ENCODE data around the gene TFPI.
"Not testable (repeated sequence)": the region's sequence is repeated elsewhere in the genome, so short reads cannot be mapped to it uniquely, and the experiment has no call there.

The TFPI gene

GRCh38 chr2:187529977-187530721 is 24.1 kb downstream of the TFPI start:
- H3K27ac ChIP-seq, result no peak overlapping the region
- DNase-seq (ENCODE audit: low read depth, low spot score), result no peak

DNA sequence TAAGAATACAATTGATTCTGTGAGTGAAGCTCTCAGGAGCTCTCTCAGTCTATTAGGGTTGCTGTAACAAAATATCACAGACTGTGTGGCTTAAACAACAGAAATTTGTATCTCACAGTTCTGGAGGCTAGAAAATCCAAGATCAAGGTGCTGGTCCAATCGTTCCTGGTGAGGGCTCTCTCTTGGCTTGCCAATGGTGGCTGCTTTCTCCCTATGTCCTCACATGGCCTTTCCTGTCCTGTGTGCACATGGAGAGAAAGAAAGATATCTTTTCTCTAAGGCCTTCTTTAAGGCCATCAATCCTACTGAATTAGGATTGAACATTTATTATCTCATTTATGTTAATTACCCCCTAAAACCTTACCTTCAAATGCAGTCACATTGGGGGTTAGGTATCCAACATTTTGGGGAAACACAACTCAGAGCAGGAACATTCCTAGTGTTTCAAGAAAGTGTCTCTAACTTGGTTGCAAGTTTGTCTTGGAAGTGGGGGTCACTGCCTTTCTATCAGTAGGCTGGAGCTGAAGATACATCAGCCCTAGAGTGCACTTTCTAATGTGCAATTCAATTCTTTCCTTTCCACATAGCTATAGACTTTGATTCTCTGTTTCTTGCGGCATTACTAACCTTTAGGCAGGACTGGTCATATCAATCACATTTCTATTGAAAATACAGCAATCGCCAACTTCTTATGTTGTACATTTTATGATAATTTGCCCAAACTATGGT is 24.8 kb downstream of the TFPI start:
- H3K27ac ChIP-seq, result no peak overlapping the region

GRCh38 chr2:187528042-187528441 is 26.2 kb downstream of the TFPI start:
- H3K27ac ChIP-seq, result no peak overlapping the region
- DNase-seq (ENCODE audit: low read depth, low spot score), result no peak

More for the DNA sequence above, 24.8 kb downstream of the TFPI start:
- no peak for DNase-seq (ENCODE audit: low read depth, low spot score)

DNA sequence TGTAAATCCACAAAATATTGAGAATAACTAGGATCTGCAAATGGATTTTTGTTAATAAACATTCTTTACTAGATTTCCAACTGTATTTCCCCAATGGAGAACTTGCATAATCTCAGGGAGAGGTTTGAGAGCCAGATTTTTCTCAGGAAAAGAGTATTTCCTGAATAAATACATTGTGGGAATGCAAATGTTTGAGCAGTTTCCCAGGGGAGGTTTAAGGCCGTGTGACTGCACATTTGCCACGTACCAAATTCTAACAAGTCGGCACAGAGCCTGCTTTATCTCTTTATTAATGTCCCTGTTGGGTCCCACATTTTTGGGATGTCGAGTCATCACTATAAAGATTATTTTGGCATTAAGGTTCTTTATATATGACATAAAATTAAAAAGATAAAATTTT is 27.0 kb downstream of the TFPI start:
- no peak overlapping the region for H3K27ac ChIP-seq
- no peak for DNase-seq (ENCODE audit: low read depth, low spot score)

- DNase-seq (ENCODE audit: low read depth, low spot score), result no peak
- H3K27ac ChIP-seq, result no peak overlapping the region
Measured at GRCh38 chr2:187526792-187527191, 27.4 kb downstream of the TFPI start.

DNA sequence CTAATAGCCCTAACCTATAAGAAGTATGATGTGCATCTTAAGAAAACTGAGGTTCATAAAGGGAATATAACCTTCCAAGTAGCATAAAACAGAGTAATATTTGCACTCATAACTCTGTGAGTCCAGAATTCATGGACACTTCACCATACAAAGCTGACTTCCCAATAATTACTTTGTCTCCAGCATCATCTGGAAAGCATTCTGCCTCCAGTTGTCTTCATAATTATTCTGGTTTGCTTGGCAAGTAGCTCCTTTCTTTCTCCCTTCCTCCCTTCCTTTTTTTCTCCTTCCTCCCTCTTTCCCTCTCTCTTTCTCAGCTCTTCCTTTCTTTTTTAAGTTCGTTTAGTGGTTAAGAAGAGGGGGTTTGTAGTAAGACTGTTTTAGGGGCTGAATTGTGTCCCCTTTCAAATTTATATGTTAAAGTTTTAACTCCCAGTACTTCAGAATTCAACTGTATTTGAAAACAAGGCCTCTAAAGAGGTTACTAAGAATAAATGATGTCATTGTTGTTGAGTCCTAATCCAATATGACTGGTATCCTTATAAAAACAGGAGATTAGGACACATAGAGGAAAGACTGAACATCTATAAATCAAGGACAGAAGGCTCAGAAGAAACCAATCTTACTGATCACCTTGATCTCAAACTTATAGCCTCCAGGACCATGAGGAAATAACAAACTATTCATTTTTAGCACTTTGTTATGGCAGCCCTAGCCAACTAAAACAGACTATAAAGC is 28.9 kb downstream of the TFPI start:
- no peak overlapping the region for H3K27ac ChIP-seq
- no peak for DNase-seq (ENCODE audit: low read depth, low spot score)

GRCh38 chr2:187523325-187523724 is 30.9 kb downstream of the TFPI start:
- H3K27ac ChIP-seq, result no peak overlapping the region
- DNase-seq (ENCODE audit: low read depth, low spot score), result no peak

DNA sequence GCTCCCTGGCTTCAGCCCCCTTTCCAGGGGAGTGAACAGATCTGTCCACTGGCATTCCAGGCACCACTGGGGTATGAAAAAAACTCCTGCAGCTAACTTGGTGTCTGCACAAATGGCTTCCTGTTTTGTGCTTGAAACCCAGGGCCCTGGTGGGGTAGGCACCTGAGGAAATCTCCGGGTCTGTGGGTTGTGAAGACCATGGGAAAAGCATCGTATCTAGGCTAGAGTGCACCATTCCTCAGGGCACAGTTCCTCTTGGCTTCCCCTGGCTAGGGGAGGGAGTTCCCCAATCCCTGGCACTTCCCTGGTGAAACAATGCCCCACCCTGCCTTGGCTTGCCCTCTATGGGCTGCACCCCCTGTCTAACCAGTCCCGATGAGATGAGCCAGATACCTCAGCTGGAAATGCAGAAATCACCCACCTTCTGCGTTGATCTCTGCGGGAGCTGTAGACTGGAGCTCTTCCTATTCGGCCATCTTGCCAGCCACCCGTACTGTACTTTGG is 34.1 kb downstream of the TFPI start:
- DNase-seq (ENCODE audit: low read depth, low spot score), result no peak
- H3K27ac ChIP-seq, result no peak overlapping the region

DNA sequence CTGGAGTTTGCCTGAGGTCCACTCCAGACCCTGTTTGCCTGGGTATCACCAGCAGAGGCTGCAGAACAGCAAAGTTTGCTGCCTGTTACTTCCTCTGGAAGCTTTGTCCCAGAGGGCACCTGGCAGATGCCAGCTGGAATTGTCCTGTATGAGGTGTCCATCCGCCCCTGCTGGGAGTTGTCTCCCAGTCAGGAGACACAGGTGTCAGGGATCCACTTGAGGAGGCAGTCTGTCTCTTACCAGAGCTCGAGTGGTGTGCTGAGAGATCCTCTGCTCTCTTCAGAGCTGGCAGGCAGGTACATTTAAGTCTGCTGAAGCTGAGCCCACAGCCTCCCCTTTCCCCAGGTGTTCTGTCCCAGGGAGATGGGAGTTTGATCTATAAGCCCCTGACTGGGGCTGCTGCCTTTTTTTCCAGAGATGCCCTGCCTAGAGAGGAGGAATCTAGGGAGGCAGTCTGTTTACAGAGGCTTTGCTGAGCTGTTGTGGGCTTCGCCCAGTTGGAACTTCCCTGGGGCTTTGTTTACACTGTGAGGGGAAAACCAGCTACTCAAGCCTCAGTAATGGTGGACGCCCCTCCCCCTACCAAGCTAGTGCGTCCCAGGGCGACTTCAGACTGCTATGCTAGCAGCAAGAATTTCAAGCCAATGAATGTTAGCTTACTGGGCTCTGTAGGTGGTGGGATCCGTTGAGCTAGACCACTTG is 34.7 kb downstream of the TFPI start:
- DNase-seq (ENCODE audit: low read depth, low spot score), result no peak
- H3K27ac ChIP-seq, result no peak overlapping the region

DNA sequence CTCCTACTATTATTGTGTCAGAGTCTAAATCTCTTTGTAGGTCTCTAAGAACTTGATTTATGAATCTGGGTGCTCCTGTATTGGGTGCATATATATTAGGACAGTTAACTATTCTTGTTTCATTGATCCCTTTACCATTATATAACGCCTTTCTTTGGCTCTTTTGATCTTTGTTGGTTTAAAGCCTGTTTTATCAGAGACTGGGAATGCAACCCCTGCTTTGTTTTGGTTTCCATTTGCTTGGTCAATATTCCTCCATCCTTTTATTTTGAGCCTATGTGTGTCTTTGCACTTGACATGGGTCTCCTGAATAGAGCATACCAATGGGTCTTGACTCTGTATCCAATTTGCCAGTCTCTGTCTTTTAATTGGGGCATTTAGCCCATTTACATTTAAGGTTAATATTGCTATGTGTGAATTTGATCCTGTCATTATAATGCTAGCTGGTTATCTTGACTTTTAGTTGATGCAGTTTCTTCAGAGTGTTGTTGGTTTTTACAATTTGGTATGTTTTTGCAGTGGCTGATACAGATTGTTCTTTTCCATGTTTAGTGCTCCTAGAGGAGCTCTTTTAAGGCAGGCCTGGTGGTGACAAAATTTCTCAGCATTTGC is 36.4 kb downstream of the TFPI start:
- H3K27ac ChIP-seq; DNase-seq (ENCODE audit: low read depth, low spot score): not testable (repeated sequence)

GRCh38 chr2:187516630-187517510 is 37.4 kb downstream of the TFPI start:
- not testable (repeated sequence) for DNase-seq (ENCODE audit: low read depth, low spot score); H3K27ac ChIP-seq

GRCh38 chr2:187514930-187515329 is 39.3 kb downstream of the TFPI start:
- no peak for DNase-seq (ENCODE audit: low read depth, low spot score)
- H3K27ac ChIP-seq, result no peak overlapping the region

- not testable (repeated sequence) for H3K27ac ChIP-seq; DNase-seq (ENCODE audit: low read depth, low spot score)
Measured at GRCh38 chr2:187514235-187514829, 39.9 kb downstream of the TFPI start.

DNA sequence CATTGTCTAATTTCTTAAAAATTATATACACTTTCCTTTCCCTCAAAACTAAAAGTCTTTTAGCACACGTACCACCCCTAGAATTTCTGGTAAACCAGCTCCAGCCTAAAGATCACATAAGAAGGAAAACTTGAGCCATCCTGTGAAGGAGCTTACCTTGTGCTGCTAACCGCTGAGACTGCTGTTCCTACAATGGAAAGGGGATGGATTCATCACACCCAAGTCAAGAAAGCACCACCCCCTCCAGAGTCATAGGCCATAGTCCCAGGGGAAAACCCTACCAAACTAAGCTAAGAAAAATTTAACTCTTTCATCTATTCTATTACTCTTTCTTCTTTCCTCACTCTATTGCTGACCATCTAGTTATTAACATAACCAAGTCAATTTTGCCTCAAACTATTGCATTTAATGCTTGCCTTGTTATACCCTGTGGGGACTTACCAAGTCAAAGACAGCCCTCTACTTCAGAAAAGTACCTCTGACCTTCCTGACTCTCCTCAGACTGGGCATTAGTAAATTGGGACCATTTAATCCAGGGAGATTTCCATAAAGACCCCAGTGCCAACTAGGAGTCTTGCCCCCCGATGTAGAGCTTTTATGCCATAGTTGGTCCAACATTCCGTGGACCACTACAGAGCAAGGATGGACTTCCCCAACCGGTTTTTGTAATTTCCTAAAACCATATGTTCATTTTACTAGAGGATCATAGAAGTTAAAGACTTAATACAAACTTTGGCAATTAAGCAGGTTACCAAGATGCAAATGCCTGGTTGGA is 40.6 kb downstream of the TFPI start:
- DNase-seq (ENCODE audit: low read depth, low spot score); H3K27ac ChIP-seq: not testable (repeated sequence)

GRCh38 chr2:187511356-187512315 is 42.6 kb downstream of the TFPI start:
- no peak overlapping the region for H3K27ac ChIP-seq
- DNase-seq (ENCODE audit: low read depth, low spot score), result no peak

Data from epithelial cell of prostate (primary cell).